ENCODE results near the gene AUTS2.

Gene AUTS2

GRCh38 chr7:70288781-70289456 is 690.6 kb downstream of the AUTS2 start:
- Histone ChIP-seq H3K4me3 (ENCODE audit: insufficient read depth, low read length, poor library complexity, severe bottlenecking) (no peak overlapping the region), H2AFZ (ENCODE audit: low read depth, low read length, severe bottlenecking) (no peak overlapping the region), H3F3A (ENCODE audit: insufficient read depth) (no peaks in the 10 kb centered on the region), H4K20me1 (ENCODE audit: low read depth, low read length) (no peaks in the 10 kb centered on the region), H3K9ac (ENCODE audit: low read length) (no peak overlapping the region), H3K79me2 (ENCODE audit: insufficient read depth, low read length) (no peaks in the 10 kb centered on the region), H3K9me3 (ENCODE audit: insufficient read depth, low read length) (no peaks in the 10 kb centered on the region), H3K27me3 (ENCODE audit: low read length) (no peaks in the 10 kb centered on the region), H3K27ac (ENCODE audit: low read depth, low read length) (no peak overlapping the region), H3K36me3 (ENCODE audit: low read length) (no peaks in the 10 kb centered on the region), H3K9me2 (replicated peaks; ENCODE audit: insufficient read depth, low read length) (no peaks in the 10 kb centered on the region), H3K4me2 (ENCODE audit: low read depth, low read length, poor library complexity, severe bottlenecking) (no peak overlapping the region)
- TF ChIP-seq EZH2phosphoT487 (conservative IDR thresholded peaks at IDR 0.05; ENCODE audit: low read length) (no peak), CTCF (IDR thresholded peaks at IDR 0.05; ENCODE audit: insufficient read depth, low read length, poor library complexity, severe bottlenecking) (no peak)

- no peak overlapping the region for H3K9ac ChIP-seq (ENCODE audit: low read length)
Observed at GRCh38 chr7:70292716-70293115, 694.4 kb downstream of the AUTS2 start.

GRCh38 chr7:70294211-70294911 is 696.1 kb downstream of the AUTS2 start:
- Histone ChIP-seq H3K79me2 (ENCODE audit: insufficient read depth, low read length) (no peaks in the 10 kb centered on the region), H3K27me3 (ENCODE audit: low read length) (no peaks in the 10 kb centered on the region), H3K36me3 (ENCODE audit: low read length) (no peaks in the 10 kb centered on the region), H3K9me3 (ENCODE audit: insufficient read depth, low read length) (no peaks in the 10 kb centered on the region), H3F3A (ENCODE audit: insufficient read depth) (no peaks in the 10 kb centered on the region), H2AFZ (ENCODE audit: low read depth, low read length, severe bottlenecking) (no peak overlapping the region), H3K27ac (ENCODE audit: low read depth, low read length) (no peak overlapping the region), H3K9ac (ENCODE audit: low read length) (no peak overlapping the region), H3K9me2 (replicated peaks; ENCODE audit: insufficient read depth, low read length) (no peaks in the 10 kb centered on the region), H3K4me3 (ENCODE audit: insufficient read depth, low read length, poor library complexity, severe bottlenecking) (no peak overlapping the region), H3K4me2 (ENCODE audit: low read depth, low read length, poor library complexity, severe bottlenecking) (no peak overlapping the region), H4K20me1 (ENCODE audit: low read depth, low read length) (no peaks in the 10 kb centered on the region)
- TF ChIP-seq EZH2phosphoT487 (conservative IDR thresholded peaks at IDR 0.05; ENCODE audit: low read length), result no peak
- TF ChIP-seq CTCF (IDR thresholded peaks at IDR 0.05; ENCODE audit: insufficient read depth, low read length, poor library complexity, severe bottlenecking), result no peak

More at GRCh38 chr7:70292716-70293115, 694.4 kb downstream of the AUTS2 start:
- no peak for TF ChIP-seq CTCF (IDR thresholded peaks at IDR 0.05; ENCODE audit: insufficient read depth, low read length, poor library complexity, severe bottlenecking)
- TF ChIP-seq EZH2phosphoT487 (conservative IDR thresholded peaks at IDR 0.05; ENCODE audit: low read length), result no peak
- no peak overlapping the region for H3K4me2 ChIP-seq (ENCODE audit: low read depth, low read length, poor library complexity, severe bottlenecking)
- no peaks in the 10 kb centered on the region for H3K27me3 ChIP-seq (ENCODE audit: low read length)
- no peaks in the 10 kb centered on the region for H3F3A ChIP-seq (ENCODE audit: insufficient read depth)
- no peak overlapping the region for H2AFZ ChIP-seq (ENCODE audit: low read depth, low read length, severe bottlenecking)
- no peaks in the 10 kb centered on the region for H3K9me3 ChIP-seq (ENCODE audit: insufficient read depth, low read length)
- no peaks in the 10 kb centered on the region for H3K36me3 ChIP-seq (ENCODE audit: low read length)
- H3K27ac ChIP-seq (ENCODE audit: low read depth, low read length), result no peak overlapping the region
- no peaks in the 10 kb centered on the region for H3K9me2 ChIP-seq (replicated peaks; ENCODE audit: insufficient read depth, low read length)
- H3K4me3 ChIP-seq (ENCODE audit: insufficient read depth, low read length, poor library complexity, severe bottlenecking), result no peak overlapping the region
- no peaks in the 10 kb centered on the region for H3K79me2 ChIP-seq (ENCODE audit: insufficient read depth, low read length)
- no peaks in the 10 kb centered on the region for H4K20me1 ChIP-seq (ENCODE audit: low read depth, low read length)

Measured in SU-DHL-6 (cell line).